ENCODE data around the gene ARMC8.
A peak's percentile ranks its signal among the peaks of the same experiment; 100 is the strongest.

The ARMC8 gene

DNA sequence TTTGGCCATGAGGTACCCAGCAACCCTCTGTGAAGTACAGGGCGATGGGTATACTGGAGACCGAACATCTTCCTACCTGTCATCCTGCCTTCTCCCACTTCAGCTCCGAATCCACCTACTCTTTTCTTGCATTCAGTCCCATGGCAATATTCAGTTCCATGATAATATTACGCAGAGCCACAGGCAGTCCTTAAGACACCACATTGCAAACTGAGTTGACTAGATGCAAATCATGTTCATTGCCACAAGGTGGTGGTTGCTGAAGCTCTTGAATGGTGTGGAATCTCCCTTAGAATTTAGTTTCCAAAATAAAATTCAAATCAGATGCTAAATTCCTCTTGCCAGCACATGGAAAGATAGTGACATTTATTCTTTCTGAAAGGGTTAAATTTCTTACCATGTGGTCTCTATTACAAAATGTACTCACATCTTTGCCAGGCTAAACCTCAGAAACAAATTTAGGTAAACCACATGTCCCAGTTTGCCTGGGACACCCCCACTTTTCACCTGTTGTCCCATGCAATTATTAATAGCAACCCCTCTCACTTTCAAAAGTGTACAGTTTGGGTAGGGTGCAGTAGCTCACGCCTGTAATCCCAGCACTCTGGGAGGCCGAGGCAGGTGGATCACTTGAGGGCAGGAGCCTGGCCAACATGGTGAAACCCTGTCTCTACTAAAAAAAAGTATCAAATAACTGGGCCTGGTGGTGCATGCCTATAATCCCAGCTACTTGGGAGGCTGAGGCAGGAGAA, 144.2 kb downstream of the ARMC8 start:
- peak; percentile 28 for TF ChIP-seq CTCF (conservative IDR thresholded peaks at IDR 0.05; ENCODE audit: control insufficient read depth, insufficient read depth, low read depth, low read length)
- DNase-seq (ENCODE audit: low read depth) = peak; percentile 41
- H3K4me3 ChIP-seq (ENCODE audit: control insufficient read depth, low read depth, low read length) = no peak overlapping the region

DNA sequence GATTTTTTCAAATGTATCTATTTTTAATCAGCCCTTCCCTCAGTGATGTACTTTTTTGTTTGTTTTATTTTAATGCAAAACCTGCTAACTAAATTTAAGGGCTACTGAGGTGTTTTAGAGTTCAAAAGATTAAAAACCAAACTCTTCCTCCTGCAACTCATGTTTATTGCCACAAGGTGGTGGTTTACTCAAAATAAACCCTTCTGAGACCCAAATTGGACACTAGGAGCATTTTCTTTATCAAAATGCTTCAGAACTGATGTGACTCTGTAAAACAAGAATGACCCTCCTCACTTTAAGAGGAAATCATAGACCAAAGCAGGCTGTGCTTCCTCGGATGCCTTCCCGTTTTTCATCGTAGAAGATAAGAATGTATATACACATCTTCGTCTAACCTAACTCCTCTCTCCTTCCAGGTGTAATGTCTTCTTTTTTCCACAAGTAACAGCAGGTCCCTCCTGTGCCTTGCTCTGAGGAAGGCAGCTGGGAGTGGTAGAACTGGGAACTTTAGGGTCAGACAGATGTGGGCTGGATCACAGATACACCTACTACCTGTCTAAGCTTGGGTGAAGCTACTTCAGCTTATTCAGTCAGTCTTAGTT, 145.5 kb downstream of the ARMC8 start:
- no peak overlapping the region for H3K4me3 ChIP-seq (ENCODE audit: control insufficient read depth, low read depth, low read length)
- TF ChIP-seq CTCF (conservative IDR thresholded peaks at IDR 0.05; ENCODE audit: control insufficient read depth, insufficient read depth, low read depth, low read length) = peak; percentile 70
- DNase-seq (ENCODE audit: low read depth) = peak; percentile 63

DNA sequence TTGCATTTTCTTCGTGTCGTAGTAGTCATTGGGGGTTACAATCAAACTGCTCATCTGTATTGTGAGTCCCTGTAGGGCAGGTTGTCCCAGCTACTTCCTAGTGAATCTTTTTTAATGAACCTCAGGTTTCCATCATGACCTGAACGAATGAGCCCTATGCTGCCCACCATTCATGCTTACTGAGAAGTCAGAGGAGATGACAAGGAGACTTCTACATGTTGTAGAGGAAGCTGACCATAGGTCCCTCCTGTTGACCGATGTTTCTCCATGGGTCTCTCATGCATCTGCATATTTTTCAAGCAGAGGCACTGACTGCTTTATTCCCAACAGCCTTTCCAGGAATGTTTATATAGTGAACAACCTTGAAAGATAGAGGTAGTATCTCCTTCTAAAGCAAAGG, 147.5 kb downstream of the ARMC8 start:
- H3K4me3 ChIP-seq (ENCODE audit: control insufficient read depth, low read depth, low read length) = no peak overlapping the region
- no peak for TF ChIP-seq CTCF (conservative IDR thresholded peaks at IDR 0.05; ENCODE audit: control insufficient read depth, insufficient read depth, low read depth, low read length)
- DNase-seq (ENCODE audit: low read depth) = no peak

GRCh38 chr3:138336454-138336999, 149.4 kb downstream of the ARMC8 start:
- H3K4me3 ChIP-seq (ENCODE audit: control insufficient read depth, low read depth, low read length) = no peak overlapping the region
- DNase-seq (ENCODE audit: low read depth) = no peak
- no peak for TF ChIP-seq CTCF (conservative IDR thresholded peaks at IDR 0.05; ENCODE audit: control insufficient read depth, insufficient read depth, low read depth, low read length)

DNA sequence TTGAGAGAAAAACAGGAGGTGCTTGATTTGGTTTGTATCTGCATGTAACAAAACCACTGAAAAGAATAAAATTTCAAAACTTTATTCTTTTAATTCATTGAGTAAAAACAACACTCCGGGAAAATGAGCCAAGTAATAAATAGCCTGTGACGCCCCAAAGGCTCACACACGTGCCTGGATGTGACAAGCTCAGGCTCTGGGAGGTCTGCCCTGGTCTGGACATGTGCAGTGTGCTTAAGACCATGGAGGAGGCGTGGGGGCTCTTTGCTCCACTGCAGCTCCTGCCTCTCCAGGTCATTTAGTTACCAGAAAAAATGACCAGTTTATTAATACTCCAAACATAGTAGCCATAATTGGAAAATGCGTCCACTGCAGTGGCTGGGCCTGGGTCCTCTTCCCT, 151.1 kb downstream of the ARMC8 start:
- TF ChIP-seq CTCF (conservative IDR thresholded peaks at IDR 0.05; ENCODE audit: control insufficient read depth, insufficient read depth, low read depth, low read length) = no peak
- no peak overlapping the region for H3K4me3 ChIP-seq (ENCODE audit: control insufficient read depth, low read depth, low read length)
- DNase-seq (ENCODE audit: low read depth) = no peak

GRCh38 chr3:138338811-138339210, 151.7 kb downstream of the ARMC8 start:
- no peak for TF ChIP-seq CTCF (conservative IDR thresholded peaks at IDR 0.05; ENCODE audit: control insufficient read depth, insufficient read depth, low read depth, low read length)
- DNase-seq (ENCODE audit: low read depth) = no peak
- no peak overlapping the region for H3K4me3 ChIP-seq (ENCODE audit: control insufficient read depth, low read depth, low read length)
